Inferior parietal cortex (tissue), 1 donor: ENCODE data around the gene MAD1L1.
A peak's percentile ranks its signal among the peaks of the same experiment; 100 is the strongest.

Experiments
- DNase-seq: peaks from one replicate; pipeline ENCODE4 v3.0.0-alpha.2; 2016; ENCODE audit errors: extremely low spot score

MAD1L1 gene

GRCh38 chr7:2201686-2202360, 30.9 kb downstream of the MAD1L1 start:
- no peak for DNase-seq

- DNase-seq, result no peak
These were observed 31.6 kb downstream of the MAD1L1 start for GRCh38 chr7:2201128-2201527.

GRCh38 chr7:2200584-2200980, 32.2 kb downstream of the MAD1L1 start:
- DNase-seq, result no peak

GRCh38 chr7:2199956-2200583, 32.7 kb downstream of the MAD1L1 start:
- no peak for DNase-seq

GRCh38 chr7:2199528-2199927, 33.2 kb downstream of the MAD1L1 start:
- no peak for DNase-seq

- DNase-seq, result no peak
These were observed 34.0 kb downstream of the MAD1L1 start for GRCh38 chr7:2198760-2199159.

- no peak for DNase-seq
These were observed 34.5 kb downstream of the MAD1L1 start for GRCh38 chr7:2198206-2198605.

GRCh38 chr7:2197436-2198155, 35.1 kb downstream of the MAD1L1 start:
- DNase-seq, result no peak

GRCh38 chr7:2196381-2197378, 36.1 kb downstream of the MAD1L1 start:
- DNase-seq, result no peak

GRCh38 chr7:2195400-2196246, 37.1 kb downstream of the MAD1L1 start:
- peak; percentile 28 for DNase-seq

- no peak for DNase-seq
These were observed 39.0 kb downstream of the MAD1L1 start for GRCh38 chr7:2193575-2194305.

GRCh38 chr7:2192831-2193534, 39.8 kb downstream of the MAD1L1 start:
- DNase-seq, result no peak

GRCh38 chr7:2191016-2191415, 41.7 kb downstream of the MAD1L1 start:
- no peak for DNase-seq

GRCh38 chr7:2190531-2190930, 42.2 kb downstream of the MAD1L1 start:
- no peak for DNase-seq

- DNase-seq, result no peak
These were observed 46.6 kb downstream of the MAD1L1 start for GRCh38 chr7:2186166-2186565.

- DNase-seq, result no peak
These were observed 47.0 kb downstream of the MAD1L1 start for GRCh38 chr7:2185715-2186114.

- DNase-seq, result no peak
These were observed 50.3 kb downstream of the MAD1L1 start for GRCh38 chr7:2182461-2182860.

- no peak for DNase-seq
These were observed 51.5 kb downstream of the MAD1L1 start for GRCh38 chr7:2181077-2181854.

GRCh38 chr7:2180081-2180480, 52.7 kb downstream of the MAD1L1 start:
- no peak for DNase-seq
